GM19238 (cell line): ENCODE measurements around the gene DLK2.
A peak's percentile ranks its signal among the peaks of the same experiment; 100 is the strongest.
"Not testable (repeated sequence)": the region's sequence is repeated elsewhere in the genome, so short reads cannot be mapped to it uniquely, and the experiment has no call there.

Source experiments
- DNase-seq: peaks from one replicate; pipeline ENCODE4 v3.0.0; 2011; ENCODE audit warnings: low spot score; ENCODE audit not compliant: insufficient read length

Gene DLK2

DNA sequence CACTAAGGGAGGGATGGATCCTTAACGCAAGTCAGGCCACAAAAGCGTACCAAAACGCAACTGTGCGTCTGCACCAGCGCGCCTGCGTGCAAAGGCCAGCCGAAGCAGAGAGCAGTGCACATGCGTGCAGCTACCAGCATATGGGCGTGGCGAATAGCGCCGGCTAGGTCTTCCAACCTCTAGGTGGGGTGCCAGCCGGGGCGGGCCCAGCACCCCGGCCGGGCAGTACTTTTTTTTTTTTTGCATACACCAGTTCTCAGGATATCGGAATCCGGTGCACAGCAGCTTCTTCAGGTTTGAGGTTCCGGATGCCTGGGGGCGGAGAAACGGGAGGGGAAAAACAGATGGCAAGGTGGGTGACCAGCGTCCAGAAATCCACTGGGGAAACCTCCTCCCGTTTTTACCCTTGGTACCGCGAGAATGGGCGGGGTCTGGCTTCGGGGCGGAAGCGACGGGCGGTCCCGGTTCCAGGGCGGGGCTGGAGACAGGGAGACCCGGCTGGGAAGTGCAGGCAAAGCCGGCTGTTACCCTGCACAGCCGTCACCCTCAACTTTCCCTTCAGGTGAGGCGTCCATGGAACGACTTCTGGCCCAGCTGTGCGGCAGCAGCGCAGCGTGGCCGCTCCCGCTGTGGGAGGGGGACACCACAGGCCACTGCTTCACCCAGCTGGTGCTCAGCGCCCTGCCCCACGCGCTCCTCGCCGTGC, 27.8 kb downstream of the DLK2 start, which contains the start of gene ABCC10:
ABCC10 (plus strand) TSS at position 136 of the 706 bp plus-strand sequence; CDS start at position 574, 438 bp downstream.
- peak; percentile 96 for DNase-seq

DNA sequence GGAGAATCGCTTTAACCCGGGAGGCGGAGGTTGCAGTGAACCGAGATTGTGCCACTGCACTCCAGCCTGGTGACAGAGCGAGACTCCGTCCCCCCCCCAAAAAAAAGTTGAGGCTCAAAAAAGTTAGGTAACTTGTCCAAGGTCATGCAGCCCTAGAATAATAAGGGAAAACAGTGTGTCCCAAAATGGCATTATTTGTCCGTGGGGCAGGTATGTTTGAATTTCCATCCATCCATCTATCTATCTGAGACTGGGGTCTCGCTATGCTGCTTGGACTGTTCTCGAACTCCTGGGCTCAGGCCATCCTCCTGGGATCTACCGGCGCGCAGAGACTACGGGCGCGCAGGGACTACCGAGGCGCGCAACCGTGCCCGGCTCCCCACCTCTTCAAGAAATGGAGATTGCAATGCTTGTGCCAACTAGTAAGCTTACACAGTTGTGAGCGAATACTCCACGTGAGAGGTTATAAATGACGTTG, 28.4 kb downstream of the DLK2 start:
- DNase-seq, result no peak

DNA sequence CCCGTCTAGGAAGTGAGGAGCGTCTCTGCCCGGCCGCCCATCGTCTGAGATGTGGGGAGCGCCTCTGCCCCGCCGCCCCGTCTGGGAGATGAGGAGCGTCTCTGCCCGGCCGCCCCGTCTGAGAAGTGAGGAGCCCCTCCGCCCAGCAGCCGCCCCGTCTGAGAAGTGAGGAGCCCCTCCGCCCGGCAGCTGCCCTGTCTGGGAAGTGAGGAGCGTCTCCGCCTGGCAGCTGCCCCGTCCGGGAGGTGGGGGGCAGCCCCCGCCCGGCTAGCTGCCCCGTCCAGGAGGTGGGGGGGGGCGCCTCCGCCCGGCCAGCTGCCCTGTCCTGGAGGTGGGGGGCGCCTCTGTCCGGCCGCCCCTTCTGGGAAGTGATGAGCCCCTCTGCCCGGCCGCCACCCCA, 30.3 kb downstream of the DLK2 start:
- not testable (repeated sequence) for DNase-seq

DNA sequence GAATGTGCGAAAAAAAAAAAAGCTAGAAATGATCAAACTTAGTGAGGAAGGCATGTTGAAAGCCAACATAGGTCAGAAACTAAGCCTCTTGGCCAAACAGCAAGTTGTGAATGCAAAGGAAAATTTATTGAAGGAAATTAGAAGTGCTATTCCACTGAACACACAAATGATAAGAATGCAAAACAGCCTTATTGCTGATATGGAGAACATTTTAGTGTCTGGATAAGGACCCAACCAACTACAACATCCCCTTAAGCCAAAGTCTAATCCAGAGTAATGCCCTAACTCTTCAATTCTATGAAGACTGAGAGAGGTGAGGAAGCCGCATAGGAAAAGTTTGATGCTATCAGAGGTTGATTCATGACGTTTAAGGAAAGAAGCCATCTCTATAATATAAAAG, 33.5 kb downstream of the DLK2 start:
- DNase-seq, result no peak

DNA sequence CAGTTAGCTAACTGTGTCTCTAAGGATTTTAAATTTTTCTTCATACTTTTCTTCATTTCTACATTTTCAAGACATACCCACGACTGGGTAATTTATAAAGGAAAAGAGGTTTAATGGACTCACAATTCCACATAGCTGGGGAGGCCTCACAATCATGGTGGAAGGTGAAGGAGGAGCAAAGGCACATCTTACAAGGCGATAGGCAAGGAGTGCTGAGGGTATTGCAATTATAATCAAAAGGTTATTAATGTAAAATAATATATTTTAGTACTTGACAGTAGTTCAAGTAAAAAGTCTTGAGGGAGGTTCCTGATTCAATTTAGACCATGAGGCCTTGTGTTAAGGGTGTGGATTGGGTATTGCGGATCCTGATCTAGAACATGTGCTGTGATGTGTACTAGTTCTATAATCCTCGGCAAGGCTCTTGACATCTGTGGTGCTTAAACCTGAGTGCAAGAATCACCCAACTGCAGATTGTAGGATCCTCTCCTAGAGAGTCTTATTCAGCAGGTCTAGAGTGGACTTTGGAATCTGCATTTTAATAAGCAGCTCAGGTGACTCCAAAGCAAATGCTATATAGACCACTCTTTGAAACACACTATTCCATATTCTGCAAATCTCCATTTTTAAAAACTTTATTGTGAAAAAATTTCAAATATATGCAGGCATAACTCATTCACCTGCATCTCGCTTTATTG, 35.2 kb downstream of the DLK2 start:
- no peak for DNase-seq

DNA sequence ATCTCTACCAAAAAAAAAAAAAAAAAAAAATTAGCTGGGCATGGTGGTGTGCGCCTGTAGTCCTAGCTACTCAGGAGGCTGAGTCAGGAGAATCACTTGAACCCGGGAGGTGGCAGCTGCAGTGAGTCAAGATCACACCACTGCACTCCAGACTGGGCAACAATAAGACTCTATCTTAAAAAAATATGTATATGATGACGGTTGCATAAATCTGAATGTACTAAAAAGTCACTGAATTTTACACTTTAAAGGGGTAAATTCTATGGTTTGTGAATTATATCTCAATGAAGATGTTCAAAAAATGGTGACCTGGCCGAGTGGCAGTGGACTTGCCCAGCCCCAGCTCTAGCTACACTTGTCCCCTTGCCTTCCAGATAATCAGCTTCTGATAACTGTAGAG, 38.4 kb downstream of the DLK2 start:
- no peak for DNase-seq

DNA sequence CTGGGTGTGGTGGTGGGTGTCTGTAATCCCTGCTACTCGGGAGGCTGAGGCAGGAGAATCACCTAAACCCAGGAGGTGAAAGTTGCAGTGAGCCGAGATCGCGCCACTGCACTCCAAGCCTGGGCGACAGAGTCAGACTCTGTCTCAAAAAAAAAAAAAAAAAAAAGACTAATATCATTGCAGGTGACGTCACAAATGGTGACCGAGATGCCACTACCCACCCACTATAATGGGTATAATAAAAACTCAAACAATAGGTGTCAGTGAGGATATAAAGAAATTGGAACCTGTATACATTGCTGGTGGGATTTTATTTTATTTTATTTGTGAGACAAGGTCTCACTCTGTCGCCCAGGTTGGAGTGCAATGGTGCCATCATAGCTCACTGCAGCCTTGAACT, 40.1 kb downstream of the DLK2 start:
- DNase-seq, result not testable (repeated sequence)

DNA sequence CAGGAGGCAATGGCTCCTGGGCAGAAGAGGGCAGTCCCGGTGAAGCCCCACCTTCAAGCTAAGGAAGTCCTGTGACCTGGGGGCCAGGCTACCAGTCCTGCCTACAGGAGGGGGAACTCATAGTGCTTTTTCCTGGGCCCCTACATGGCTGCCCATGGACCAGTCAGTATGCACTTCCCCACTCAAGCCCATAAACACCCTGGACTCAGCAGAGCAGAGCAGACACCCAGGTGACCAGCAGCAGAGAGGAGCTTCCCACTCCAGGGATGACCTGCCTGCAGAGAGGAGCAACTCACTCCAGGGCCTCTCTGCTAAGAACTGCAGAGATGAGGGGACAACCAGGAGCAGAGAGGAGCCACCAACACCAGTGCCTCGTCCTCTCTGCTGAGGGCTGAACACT, 42.3 kb downstream of the DLK2 start:
- DNase-seq, result no peak

DNA sequence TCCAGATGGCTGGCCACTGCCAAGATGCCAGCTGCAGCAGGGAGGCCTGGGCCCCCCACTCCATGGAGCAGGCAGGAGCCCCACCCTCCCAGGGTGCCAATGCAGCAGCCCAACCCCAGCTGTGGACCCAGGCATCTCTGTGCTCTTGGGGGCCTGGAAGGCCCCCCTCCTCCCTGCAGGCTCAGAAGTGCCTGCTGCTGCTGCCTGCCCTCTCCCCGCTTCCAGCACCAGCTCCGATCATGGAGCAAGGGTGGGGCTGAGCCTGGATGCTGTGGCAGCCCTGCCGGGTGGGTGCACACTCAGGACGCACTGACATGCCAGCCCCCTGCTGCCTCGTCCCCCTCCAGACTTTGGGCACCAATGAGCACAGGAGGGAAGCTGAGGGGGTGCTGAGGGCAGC, 42.8 kb downstream of the DLK2 start:
- no peak for DNase-seq

DNA sequence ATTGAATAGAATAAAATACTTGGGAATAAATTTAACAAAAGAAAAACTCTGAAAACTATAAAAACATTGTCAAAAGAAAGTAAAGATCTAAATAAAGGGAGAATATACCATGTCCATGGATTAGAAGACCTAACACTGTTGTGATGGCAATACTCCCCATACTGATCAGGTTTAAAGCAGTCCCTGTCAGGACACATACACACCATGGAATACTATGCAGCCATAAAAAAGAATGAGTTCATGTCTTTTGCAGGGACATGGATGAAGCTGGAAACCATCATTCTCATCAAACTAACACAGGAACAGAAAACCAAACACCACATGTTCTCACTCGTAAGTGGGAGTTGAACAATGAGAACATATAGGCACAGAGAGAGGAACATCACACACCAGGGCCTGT, 44.6 kb downstream of the DLK2 start:
- not testable (repeated sequence) for DNase-seq

DNA sequence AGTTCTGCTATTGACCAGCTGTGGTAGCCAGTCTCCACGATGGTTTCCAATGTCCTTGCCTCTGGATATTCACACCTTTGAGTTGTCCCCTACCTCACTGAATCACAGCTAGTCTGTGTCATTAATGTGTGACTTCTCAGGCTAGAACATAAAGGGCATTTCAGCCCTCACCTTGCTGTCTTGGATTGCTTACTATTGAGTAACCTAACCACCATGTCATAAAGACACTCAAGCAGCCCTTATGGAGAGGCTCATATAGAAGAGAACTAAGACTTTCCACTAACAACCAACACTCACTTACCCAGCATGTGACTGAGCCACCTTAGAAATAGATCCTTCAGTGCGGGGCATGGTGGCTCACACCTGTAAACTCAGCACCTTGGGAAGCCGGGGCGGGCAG, 47.1 kb downstream of the DLK2 start:
- no peak for DNase-seq

DNA sequence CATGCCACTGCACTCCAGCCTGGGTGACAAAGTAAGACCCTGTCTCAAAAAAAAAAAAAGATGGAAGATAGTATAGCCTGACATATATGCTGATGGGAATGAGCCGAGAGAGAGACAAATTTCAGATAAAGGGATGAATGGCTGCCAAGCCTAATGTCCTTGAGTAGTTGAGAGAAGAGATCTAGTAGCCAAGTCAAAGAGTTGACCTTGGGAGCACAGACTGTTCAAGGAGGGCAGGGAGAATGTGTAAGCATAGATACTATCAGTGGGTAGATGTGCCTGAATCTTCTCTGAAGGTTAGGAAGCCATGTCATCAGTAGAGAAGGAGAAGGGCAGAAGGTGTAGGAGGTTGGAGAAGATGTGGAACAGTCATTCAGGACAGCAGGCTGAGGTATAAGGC, 48.1 kb downstream of the DLK2 start:
- no peak for DNase-seq

DNA sequence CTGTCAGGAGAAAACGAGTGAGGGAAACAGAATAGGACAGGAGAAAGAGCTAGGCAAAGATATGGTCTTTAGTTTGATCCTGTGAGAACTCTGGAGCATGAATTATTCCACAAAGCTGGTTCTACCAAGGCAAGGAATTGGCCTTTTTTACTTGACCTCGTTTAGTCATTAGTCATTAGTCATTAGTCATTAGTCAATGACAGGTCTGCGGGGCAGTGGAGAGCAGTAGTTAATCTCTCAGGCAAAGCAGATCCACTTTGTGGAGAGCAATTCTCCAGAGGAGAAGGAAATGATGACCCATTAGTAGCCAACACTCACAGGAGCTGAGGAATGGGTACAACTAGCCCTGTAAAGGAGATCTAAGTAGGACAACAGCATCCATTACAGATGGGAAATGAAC, 50.0 kb downstream of the DLK2 start:
- no peak for DNase-seq

DNA sequence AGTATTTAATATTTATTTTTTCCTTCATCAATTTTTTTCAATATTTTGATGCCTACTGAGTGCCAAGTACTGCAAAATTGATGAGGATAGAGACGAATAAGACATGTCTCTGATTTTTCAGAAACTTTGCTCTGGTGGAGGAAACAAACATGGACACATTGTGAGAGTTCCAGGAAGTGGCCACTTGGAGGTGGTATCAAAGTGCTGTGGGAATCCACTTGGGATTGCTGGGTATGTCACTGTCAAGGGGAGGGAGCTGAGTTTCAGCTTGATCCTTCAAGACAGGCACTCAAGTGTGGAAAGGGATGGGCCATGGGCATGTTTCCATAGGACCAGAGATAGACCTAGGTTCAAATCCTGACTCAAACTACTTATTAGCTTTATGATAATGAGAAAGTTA, 52.5 kb downstream of the DLK2 start:
- DNase-seq, result no peak

DNA sequence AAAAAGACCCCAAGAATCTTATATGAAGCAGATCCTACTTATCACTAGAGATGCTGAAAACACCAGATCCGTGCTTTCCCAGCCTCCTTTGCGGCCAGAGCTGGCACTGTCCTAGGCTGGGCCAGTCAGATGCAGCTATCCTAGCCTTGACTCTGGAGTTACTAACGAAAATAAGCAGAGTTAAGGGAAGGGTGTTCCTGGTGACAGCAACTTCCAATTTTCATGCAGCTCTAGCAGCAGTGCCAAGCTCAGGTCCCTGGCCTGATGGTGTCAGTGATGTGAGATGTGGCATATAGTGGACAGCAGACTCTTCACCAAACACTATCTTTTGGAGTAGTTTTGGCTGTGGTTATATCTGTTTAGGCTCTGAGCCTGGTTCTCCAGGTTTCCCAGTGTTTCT, 53.6 kb downstream of the DLK2 start:
- DNase-seq, result no peak
